K562 (cell line): Measurements from ENCODE around the gene CBX2. TPM values are rescaled to one million over a fixed set of nuclear protein-coding genes. Genes with fewer than 3 reads are reported as not detected.

Source experiments
- ARHGAP35 ChIP-seq: fragments of 450-650 bp; IDR thresholded peaks from 2 replicates; pipeline ENCODE4 v1.6.1; 2018; ENCODE audit not compliant: partially characterized antibody
- ARID1B ChIP-seq: fragments of 450-650 bp; IDR thresholded peaks from 2 replicates; pipeline ENCODE4 v1.6.1; 2016; ENCODE audit warnings: antibody characterized with exemption, mild to moderate bottlenecking, inconsistent platforms
- BCOR ChIP-seq: fragments of 450-650 bp; IDR thresholded peaks from 2 replicates; pipeline ENCODE4 v1.6.1; 2016
- ERF ChIP-seq: fragments of 450-650 bp; formaldehyde crosslinking; IDR thresholded peaks from 2 replicates; pipeline ENCODE4 v1.4.0; 2020; ENCODE audit warnings: mild to moderate bottlenecking, mixed read lengths
- ESRRA ChIP-seq: fragments of 450-650 bp; IDR thresholded peaks from 2 replicates; pipeline ENCODE4 v1.6.1; 2014; ENCODE audit warnings: low read depth, mild to moderate bottlenecking, moderate library complexity, borderline replicate concordance
- HIVEP1 ChIP-seq: fragments of 250-450 bp; sonication (Bioruptor Pico); IDR thresholded peaks from 2 replicates; pipeline ENCODE4 v1.4.0; 2020; ENCODE audit warnings: mild to moderate bottlenecking
- IRF2 ChIP-seq: sonication (generic); formaldehyde crosslinking; IDR thresholded peaks from 2 replicates; pipeline ENCODE4 v1.8.1; 2022; ENCODE audit warnings: mild to moderate bottlenecking, missing genetic modification reagents
- MTA1 ChIP-seq: fragments of 450-650 bp; IDR thresholded peaks from 2 replicates; pipeline ENCODE4 v1.6.1; 2017; ENCODE audit warnings: borderline replicate concordance
- NEUROD1 ChIP-seq: fragments of 150-350 bp; IDR thresholded peaks from 2 replicates; pipeline ENCODE4 v1.6.1; 2014; ENCODE audit warnings: borderline replicate concordance, low read length, low read depth; ENCODE audit not compliant: partially characterized antibody
- NR3C1 ChIP-seq: sonication (generic); formaldehyde crosslinking; IDR thresholded peaks from 2 replicates; pipeline ENCODE4 v1.8.1; 2022; ENCODE audit warnings: missing genetic modification reagents
- RFX5 ChIP-seq: IDR thresholded peaks from 2 replicates; pipeline ENCODE4 v1.6.1; 2011; ENCODE audit warnings: low read depth, mild to moderate bottlenecking, improper control_type of control experiment, low read length
- SMAD3 ChIP-seq: fragments of 450-650 bp; formaldehyde crosslinking; conservative IDR thresholded peaks from 2 replicates; pipeline ENCODE4 v1.4.0; 2020; ENCODE audit warnings: mild to moderate bottlenecking
- SMAD4 ChIP-seq: fragments of 250-450 bp; sonication (Bioruptor Pico); conservative IDR thresholded peaks from 2 replicates; pipeline ENCODE4 v1.8.0; 2021; ENCODE audit warnings: inconsistent platforms, mild to moderate bottlenecking, moderate library complexity
- SP2 ChIP-seq: IDR thresholded peaks from 2 replicates; pipeline ENCODE4 v1.6.1; 2011; ENCODE audit warnings: mild to moderate bottlenecking, low read depth, low read length, moderate library complexity; ENCODE audit not compliant: poor library complexity, severe bottlenecking; ENCODE audit errors: extremely low read depth
- TAF9B ChIP-seq: fragments of 450-650 bp; IDR thresholded peaks from 2 replicates; pipeline ENCODE4 v1.6.1; 2018; ENCODE audit warnings: mild to moderate bottlenecking; ENCODE audit not compliant: partially characterized antibody
- XRCC5 ChIP-seq: fragments of 200-400 bp; formaldehyde crosslinking; IDR thresholded peaks from 2 replicates; pipeline ENCODE4 v1.6.1; 2017; ENCODE audit warnings: low read depth, mild to moderate bottlenecking, low read length
- polyA plus RNA-seq, 8 experiments: library from polyadenylated mRNA; depleted of rRNA in 4 of 8; stranded (reverse) in 5 of 8; unstranded in 3 of 8; fragments of >200 nt; fragmentation: Nextera tagmentation in 2 of 8; fragmentation: Illumina TruSeq in 1 of 8; extraction: Ambion mirVana in 2 of 8; extraction: Trizol in 1 of 8; gene quantifications; 2 replicates each; pipeline versions ENCODE4 v1.2.1 to v1.2.3, GENCODE V29; 2011 to 2014; ENCODE audit warnings: inconsistent platforms in 1 of 8, missing spikeins in 1 of 8
- total RNA-seq, 7 experiments: library from RNA; depleted of rRNA in 6 of 7; stranded (reverse); fragments of >200 nt in 6 of 7; fragmentation: Illumina TruSeq in 2 of 7; extraction: Trizol in 2 of 7; gene quantifications; 2 replicates each; pipeline versions ENCODE4 v1.2.1 to v1.2.3, GENCODE V29; 2011 to 2021; ENCODE audit warnings: low replicate concordance in 1 of 7
- TF ChIP-seq, protein P1 (sequence below): fragments of 450-650 bp; formaldehyde crosslinking; conservative IDR thresholded peaks from 2 replicates; pipeline ENCODE4 v1.4.0; 2022; ENCODE audit warnings: mild to moderate bottlenecking, missing genetic modification characterization
- TF ChIP-seq, protein P2 (sequence below): fragments of 450-650 bp; IDR thresholded peaks from 2 replicates; pipeline ENCODE4 v1.6.1; 2016
- TF ChIP-seq, protein P3 (sequence below): sonication (generic); formaldehyde crosslinking; IDR thresholded peaks from 2 replicates; pipeline ENCODE4 v1.8.0; 2022; ENCODE audit warnings: mild to moderate bottlenecking, low read depth, missing genetic modification reagents
- TF ChIP-seq, protein P4 (sequence below): sonication (generic); formaldehyde crosslinking; IDR thresholded peaks from 2 replicates; pipeline ENCODE4 v1.8.1; 2023; ENCODE audit warnings: mild to moderate bottlenecking, missing genetic modification reagents
- TF ChIP-seq, protein P5 (sequence below): fragments of 450-650 bp; formaldehyde crosslinking; IDR thresholded peaks from 2 replicates; pipeline ENCODE4 v1.4.0; 2022; ENCODE audit warnings: missing genetic modification characterization

Gene CBX2
- total and polyA plus RNA-seq, 9 of the 15 experiments (the other 6 are each of a cell fraction or from before 2014, with no cell fraction given) = 0.66 to 26.9 (median 13.9) TPM

- TF ChIP-seq ARHGAP35 = no peak
- TF ChIP-seq ARID1B = peak; percentile 56
- TF ChIP-seq BCOR = 0 out of 2 replicates have a peak, but pooled peaks have one; percentile 24
- TF ChIP-seq ERF (CRISPR knock-in tag) = no peak
- TF ChIP-seq, protein P1, sequence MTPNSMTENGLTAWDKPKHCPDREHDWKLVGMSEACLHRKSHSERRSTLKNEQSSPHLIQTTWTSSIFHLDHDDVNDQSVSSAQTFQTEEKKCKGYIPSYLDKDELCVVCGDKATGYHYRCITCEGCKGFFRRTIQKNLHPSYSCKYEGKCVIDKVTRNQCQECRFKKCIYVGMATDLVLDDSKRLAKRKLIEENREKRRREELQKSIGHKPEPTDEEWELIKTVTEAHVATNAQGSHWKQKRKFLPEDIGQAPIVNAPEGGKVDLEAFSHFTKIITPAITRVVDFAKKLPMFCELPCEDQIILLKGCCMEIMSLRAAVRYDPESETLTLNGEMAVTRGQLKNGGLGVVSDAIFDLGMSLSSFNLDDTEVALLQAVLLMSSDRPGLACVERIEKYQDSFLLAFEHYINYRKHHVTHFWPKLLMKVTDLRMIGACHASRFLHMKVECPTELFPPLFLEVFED (CRISPR knock-in tag) = no peak
- TF ChIP-seq, protein P2, sequence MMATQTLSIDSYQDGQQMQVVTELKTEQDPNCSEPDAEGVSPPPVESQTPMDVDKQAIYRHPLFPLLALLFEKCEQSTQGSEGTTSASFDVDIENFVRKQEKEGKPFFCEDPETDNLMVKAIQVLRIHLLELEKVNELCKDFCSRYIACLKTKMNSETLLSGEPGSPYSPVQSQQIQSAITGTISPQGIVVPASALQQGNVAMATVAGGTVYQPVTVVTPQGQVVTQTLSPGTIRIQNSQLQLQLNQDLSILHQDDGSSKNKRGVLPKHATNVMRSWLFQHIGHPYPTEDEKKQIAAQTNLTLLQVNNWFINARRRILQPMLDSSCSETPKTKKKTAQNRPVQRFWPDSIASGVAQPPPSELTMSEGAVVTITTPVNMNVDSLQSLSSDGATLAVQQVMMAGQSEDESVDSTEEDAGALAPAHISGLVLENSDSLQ = peak; percentile 38; the same call in 1 of the 2 replicates
- no peak for TF ChIP-seq HIVEP1 (CRISPR knock-in tag)
- no peak for TF ChIP-seq IRF2 (CRISPR knock-in tag)
- no peak for TF ChIP-seq XRCC5
- no peak for TF ChIP-seq TAF9B
- TF ChIP-seq SP2 = no peak
- no peak for TF ChIP-seq SMAD4 (CRISPR knock-in tag)
- no peak for TF ChIP-seq SMAD3
- TF ChIP-seq RFX5 = no peak
- TF ChIP-seq, protein P3, sequence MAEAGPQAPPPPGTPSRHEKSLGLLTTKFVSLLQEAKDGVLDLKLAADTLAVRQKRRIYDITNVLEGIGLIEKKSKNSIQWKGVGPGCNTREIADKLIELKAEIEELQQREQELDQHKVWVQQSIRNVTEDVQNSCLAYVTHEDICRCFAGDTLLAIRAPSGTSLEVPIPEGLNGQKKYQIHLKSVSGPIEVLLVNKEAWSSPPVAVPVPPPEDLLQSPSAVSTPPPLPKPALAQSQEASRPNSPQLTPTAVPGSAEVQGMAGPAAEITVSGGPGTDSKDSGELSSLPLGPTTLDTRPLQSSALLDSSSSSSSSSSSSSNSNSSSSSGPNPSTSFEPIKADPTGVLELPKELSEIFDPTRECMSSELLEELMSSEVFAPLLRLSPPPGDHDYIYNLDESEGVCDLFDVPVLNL (CRISPR knock-in tag) = no peak
- TF ChIP-seq, protein P4, sequence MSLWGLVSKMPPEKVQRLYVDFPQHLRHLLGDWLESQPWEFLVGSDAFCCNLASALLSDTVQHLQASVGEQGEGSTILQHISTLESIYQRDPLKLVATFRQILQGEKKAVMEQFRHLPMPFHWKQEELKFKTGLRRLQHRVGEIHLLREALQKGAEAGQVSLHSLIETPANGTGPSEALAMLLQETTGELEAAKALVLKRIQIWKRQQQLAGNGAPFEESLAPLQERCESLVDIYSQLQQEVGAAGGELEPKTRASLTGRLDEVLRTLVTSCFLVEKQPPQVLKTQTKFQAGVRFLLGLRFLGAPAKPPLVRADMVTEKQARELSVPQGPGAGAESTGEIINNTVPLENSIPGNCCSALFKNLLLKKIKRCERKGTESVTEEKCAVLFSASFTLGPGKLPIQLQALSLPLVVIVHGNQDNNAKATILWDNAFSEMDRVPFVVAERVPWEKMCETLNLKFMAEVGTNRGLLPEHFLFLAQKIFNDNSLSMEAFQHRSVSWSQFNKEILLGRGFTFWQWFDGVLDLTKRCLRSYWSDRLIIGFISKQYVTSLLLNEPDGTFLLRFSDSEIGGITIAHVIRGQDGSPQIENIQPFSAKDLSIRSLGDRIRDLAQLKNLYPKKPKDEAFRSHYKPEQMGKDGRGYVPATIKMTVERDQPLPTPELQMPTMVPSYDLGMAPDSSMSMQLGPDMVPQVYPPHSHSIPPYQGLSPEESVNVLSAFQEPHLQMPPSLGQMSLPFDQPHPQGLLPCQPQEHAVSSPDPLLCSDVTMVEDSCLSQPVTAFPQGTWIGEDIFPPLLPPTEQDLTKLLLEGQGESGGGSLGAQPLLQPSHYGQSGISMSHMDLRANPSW (CRISPR knock-in tag) = no peak
- TF ChIP-seq, protein P5, sequence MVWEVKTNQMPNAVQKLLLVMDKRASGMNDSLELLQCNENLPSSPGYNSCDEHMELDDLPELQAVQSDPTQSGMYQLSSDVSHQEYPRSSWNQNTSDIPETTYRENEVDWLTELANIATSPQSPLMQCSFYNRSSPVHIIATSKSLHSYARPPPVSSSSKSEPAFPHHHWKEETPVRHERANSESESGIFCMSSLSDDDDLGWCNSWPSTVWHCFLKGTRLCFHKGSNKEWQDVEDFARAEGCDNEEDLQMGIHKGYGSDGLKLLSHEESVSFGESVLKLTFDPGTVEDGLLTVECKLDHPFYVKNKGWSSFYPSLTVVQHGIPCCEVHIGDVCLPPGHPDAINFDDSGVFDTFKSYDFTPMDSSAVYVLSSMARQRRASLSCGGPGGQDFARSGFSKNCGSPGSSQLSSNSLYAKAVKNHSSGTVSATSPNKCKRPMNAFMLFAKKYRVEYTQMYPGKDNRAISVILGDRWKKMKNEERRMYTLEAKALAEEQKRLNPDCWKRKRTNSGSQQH (CRISPR knock-in tag) = no peak
- no peak; the same call in 1 of the 2 replicates for TF ChIP-seq ESRRA
- no peak for TF ChIP-seq NR3C1 (CRISPR knock-in tag)
- no peak for TF ChIP-seq NEUROD1
- TF ChIP-seq MTA1 = no peak
These were observed 58.1 kb downstream of the CBX2 start (continued) for GRCh38 chr17:79835953-79836509.
